Measurements from ENCODE around the gene UIMC1. TPM values are rescaled to one million over a fixed set of nuclear protein-coding genes. Genes with fewer than 3 reads are reported as not detected.
"Not testable (repeated sequence)": the region's sequence is repeated elsewhere in the genome, so short reads cannot be mapped to it uniquely, and the experiment has no call there.

UIMC1 gene
- total RNA-seq, 2 experiments from 2014 or later = 52.8 to 54.1 TPM

DNA sequence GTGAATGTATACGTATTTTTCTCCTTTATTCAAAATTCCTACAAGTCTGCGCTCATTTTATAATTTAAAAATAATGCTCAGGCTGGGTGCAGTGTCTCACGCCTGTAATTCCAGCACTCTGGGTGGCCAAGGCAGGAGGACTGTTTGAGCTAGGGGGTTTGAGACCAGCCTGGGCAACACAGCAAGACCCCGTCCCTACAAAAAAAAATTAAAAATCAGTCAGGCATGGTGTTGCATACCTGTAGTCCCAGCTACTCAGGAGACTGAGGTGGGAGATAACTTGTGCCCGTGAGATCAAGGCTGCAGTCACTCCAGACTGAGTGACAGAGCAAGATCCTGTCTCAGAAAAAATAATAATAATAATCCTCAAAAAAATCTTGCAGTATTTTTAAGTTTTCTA, 7.8 kb downstream of the UIMC1 start:
- Mint-ChIP-seq H3K27me3 (no peaks in the 10 kb centered on the region), H3K9me3 (peaks cover 2% of the 10 kb centered on the region), H3K27ac (no peak overlapping the region), H3K36me3 (peaks cover 31% of the 10 kb centered on the region), H3K4me3 (no peak overlapping the region), H3K4me1 (peaks cover 19% of the 10 kb centered on the region)
- POLR2A ChIA-PET = no interaction called here
- ATAC-seq (ENCODE audit: low read depth) (no peak), DNase-seq (no peak)

DNA sequence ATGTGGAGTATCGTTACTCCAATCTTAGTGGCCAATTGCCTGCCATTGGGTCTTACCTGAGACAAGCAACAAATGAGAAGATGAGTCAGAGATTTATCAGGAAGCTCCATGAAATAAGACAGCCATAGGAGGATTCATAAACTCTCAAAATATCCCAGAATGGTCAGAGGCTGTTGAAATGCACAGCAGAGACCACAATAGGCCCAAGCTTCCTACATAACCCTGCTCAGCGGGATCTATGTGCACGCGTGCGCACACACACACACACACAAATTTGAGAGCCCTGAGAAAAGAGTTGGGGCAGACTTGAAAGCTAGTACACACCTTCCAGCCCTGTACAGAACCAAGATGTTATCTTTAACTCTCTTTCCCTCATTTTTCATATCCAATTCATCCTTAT, 9.8 kb downstream of the UIMC1 start:
- Mint-ChIP-seq H3K27me3 (no peaks in the 10 kb centered on the region), H3K9me3 (peaks cover 2% of the 10 kb centered on the region), H3K27ac (no peak overlapping the region), H3K4me3 (no peak overlapping the region), H3K4me1 (peaks cover 18% of the 10 kb centered on the region), H3K36me3 (peaks cover 39% of the 10 kb centered on the region)
- POLR2A ChIA-PET = interaction anchor here (0.6 kb wide), 1 partner anchor 311 kb away, joined by 4 read pairs; no protein-coding TSS in a partner anchor
- ATAC-seq (ENCODE audit: low read depth) = no peak
- no peak for DNase-seq

DNA sequence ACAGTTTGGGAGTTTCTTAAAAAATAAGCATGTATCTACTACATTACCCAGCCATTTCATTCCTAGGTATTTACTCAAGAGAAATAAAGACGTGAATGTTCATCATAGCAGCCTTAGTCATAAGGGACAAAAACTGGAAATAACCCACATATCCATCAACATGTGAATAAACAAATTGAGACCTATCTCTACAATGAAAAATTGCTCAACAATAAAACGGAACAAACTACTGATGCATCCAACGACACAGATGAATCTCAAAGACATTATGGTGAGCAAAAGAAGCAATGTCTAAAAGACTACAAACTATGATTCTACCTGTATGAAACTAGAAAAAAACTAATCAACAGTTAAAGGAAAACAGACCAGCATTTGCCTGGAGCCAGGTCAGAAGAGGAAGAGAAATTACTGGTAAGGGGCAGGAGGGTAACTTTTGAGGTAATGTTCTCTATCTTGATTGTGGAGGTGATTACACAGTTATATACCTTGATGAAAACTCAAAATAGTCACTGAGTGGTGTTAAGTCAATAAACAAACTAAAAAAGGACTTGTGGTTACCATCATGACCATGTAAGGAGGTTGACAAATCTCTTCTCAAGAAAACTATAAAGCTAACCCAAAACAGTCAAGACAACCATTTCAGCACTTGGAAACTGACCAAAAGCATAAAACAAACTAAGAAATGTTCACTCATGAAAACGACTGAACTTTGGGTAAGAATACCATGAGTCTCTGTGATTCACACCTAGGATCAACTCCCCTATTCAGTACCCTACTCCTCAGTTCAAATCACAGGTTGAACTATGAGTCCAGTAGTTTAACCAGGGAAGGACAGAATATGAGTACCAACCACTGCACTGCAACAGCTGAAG, 10.4 kb downstream of the UIMC1 start:
- Mint-ChIP-seq H3K4me1 (peaks cover 18% of the 10 kb centered on the region), H3K9me3 (peaks cover 2% of the 10 kb centered on the region), H3K27me3 (no peaks in the 10 kb centered on the region), H3K27ac (no peak overlapping the region), H3K36me3 (peaks cover 40% of the 10 kb centered on the region), H3K4me3 (no peak overlapping the region)
- DNase-seq = no peak
- POLR2A ChIA-PET = interaction anchor here (0.6 kb wide), 1 partner anchor 311 kb away, joined by 4 read pairs; no protein-coding TSS in a partner anchor
- ATAC-seq (ENCODE audit: low read depth) = no peak

DNA sequence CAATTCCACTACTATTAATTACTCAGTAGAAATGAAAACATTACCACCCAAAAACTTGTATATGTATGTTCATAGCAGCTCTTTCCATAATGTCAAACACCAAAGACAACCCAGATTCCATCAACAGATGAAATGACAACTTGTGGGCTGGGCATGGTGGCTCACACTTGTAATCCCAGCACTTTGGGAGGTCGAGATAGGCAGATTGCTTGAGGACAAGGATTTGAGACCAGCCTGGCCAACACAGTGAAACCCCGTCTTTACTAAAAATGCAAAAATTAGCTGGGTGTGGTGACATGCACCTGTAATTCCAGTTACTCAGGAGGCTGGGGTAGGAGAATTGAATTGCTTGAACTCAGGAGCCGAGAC, 11.5 kb downstream of the UIMC1 start:
- H3K4me3 Mint-ChIP-seq = no peak overlapping the region
- H3K36me3 Mint-ChIP-seq = peaks cover 31% of the 10 kb centered on the region
- peaks cover 16% of the 10 kb centered on the region for H3K4me1 Mint-ChIP-seq
- POLR2A ChIA-PET = no interaction called here
- ATAC-seq (ENCODE audit: low read depth) (no peak), DNase-seq (no peak)
- H3K27ac Mint-ChIP-seq = no peak overlapping the region
- no peaks in the 10 kb centered on the region for H3K27me3 Mint-ChIP-seq
- H3K9me3 Mint-ChIP-seq = peaks cover 2% of the 10 kb centered on the region

DNA sequence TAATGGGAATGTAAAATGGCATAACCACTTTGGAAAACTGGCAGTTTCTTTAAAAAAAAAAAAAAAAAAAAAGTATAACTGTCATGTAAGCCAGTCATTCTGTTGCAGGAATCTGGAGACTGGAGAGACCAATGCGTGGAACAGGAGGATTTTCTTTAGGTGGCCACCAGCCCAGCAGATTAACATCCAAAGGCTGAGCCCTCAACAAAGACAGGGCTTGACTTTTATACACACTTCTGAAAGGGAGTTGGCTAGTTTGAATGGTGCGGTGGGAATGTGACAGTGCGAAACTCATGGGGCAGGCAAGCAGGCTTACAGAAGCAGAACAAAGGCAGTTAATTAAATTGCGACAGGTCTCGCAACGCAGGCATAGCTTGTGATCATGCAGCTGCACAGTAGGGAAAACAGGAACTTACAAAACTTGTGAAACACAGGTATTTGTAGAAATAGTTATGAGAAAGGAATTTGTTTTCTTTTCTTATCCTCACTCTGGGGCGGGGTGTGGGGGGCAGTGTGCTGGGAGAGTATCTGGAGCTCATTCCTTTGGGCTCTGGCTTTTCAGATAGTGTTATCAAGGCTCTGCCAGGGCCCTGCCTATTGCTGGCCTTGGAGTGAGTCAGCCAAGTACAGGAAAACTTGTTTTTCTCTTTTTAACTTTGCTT, 12.0 kb downstream of the UIMC1 start:
- peaks cover 2% of the 10 kb centered on the region for H3K9me3 Mint-ChIP-seq
- POLR2A ChIA-PET = no interaction called here
- no peak for DNase-seq

DNA sequence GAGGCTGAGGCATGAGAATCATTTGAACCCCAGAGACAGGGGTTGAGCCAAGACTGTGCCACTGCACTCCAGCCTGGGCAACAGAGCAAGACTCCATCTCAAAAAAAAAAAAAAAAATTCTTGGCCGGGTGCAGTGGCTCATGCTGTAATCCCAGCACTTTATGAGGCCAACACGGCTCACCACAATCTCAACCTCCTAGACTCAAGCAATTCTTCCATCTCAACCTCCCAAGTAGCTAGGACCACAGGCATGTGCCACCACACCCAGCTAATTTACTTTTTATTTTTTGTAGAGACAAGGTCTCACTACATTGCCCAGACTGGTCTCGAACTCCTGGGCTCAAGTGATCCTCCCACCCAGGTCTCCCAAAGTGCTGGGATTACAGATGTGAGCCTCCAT, 13.5 kb downstream of the UIMC1 start:
- peaks cover 28% of the 10 kb centered on the region for H3K36me3 Mint-ChIP-seq
- H3K27ac Mint-ChIP-seq; POLR2A ChIA-PET; ATAC-seq (ENCODE audit: low read depth); DNase-seq; H3K27me3 Mint-ChIP-seq; H3K4me3 Mint-ChIP-seq; H3K9me3 Mint-ChIP-seq: not testable (repeated sequence)
- peaks cover 20% of the 10 kb centered on the region for H3K4me1 Mint-ChIP-seq

More for the DNA sequence above, 12.0 kb downstream of the UIMC1 start:
- Mint-ChIP-seq H3K27me3 (no peaks in the 10 kb centered on the region), H3K27ac (no peak overlapping the region), H3K4me1 (peaks cover 16% of the 10 kb centered on the region), H3K4me3 (peak overlapping the region; percentile 13), H3K36me3 (peaks cover 32% of the 10 kb centered on the region)
- no peak for ATAC-seq (ENCODE audit: low read depth)

DNA sequence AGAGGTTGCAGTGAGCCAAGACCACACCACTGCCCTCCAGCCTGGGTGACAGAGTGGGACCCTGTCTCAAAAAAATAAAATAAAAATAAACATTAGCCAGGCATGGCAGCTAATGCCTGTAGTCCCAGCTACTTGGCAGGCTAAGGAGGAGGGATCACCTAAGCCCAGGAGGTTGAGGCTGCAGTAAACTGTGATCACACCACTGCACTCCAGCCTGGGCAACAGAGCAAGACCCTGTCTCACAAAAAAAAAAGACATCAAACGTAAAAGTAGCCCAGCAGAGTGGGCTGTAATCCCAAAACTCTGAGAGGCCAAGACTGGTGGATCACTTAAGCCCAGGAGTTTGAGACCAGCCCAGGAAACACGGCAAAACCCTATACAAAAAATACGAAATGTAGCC, 19.0 kb downstream of the UIMC1 start:
- H3K36me3 Mint-ChIP-seq = peaks cover 18% of the 10 kb centered on the region
- DNase-seq (no peak), ATAC-seq (ENCODE audit: low read depth) (no peak)
- no peak overlapping the region for H3K4me3 Mint-ChIP-seq
- H3K27me3 Mint-ChIP-seq = no peaks in the 10 kb centered on the region
- H3K9me3 Mint-ChIP-seq = no peaks in the 10 kb centered on the region
- H3K27ac Mint-ChIP-seq = no peak overlapping the region
- H3K4me1 Mint-ChIP-seq = peaks cover 20% of the 10 kb centered on the region
- POLR2A ChIA-PET = no interaction called here

DNA sequence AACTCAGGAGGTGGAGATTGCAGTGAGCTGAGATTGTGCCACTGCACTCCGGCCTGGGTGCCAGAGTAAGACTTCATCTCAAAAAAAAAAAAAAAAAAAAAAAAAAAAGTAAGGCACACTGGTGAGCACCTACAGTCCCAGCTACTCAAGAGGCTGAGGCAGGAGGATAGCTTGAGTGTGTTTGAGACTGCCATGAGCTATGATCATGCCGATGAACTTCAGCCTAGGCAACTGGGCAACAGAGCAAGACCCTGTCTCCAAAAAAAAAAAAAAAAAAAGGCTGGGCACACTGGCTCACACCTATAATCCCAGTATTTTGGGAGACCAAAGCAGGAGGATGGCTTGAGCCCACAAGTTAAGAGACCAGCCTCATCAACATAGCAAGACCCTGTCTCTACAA, 20.3 kb downstream of the UIMC1 start:
- POLR2A ChIA-PET = interaction anchor here (1.0 kb wide), 1 partner anchor 20 kb away, joined by 4 read pairs; no protein-coding TSS in a partner anchor
- Mint-ChIP-seq H3K4me3 (no peak overlapping the region), H3K9me3 (no peaks in the 10 kb centered on the region), H3K27ac (no peak overlapping the region), H3K36me3 (peaks cover 15% of the 10 kb centered on the region), H3K4me1 (peaks cover 24% of the 10 kb centered on the region), H3K27me3 (no peaks in the 10 kb centered on the region)
- DNase-seq (no peak), ATAC-seq (ENCODE audit: low read depth) (peak; percentile 10)

DNA sequence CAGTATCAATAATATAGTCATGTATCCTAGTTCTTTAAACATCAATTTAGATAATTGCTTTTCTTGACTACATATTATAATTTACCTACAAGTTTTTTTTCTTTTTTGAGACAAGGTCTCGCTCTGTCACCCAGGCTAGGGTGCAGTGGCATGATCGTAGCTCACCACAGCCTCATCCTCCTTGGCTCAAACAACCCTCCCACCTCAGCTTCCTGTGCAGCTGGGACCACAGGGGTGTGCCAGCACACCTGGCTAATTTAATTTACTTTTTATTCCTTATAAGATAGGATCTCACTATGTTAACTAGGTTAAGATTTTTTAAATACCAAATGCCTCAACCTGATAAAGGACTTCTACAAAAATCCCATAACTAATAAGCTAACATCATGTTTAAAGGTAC, 21.1 kb downstream of the UIMC1 start:
- Mint-ChIP-seq H3K4me3 (peak overlapping the region; percentile 56), H3K36me3 (peaks cover 15% of the 10 kb centered on the region), H3K4me1 (peaks cover 24% of the 10 kb centered on the region), H3K27ac (peak overlapping the region; percentile 67), H3K9me3 (no peaks in the 10 kb centered on the region), H3K27me3 (no peaks in the 10 kb centered on the region)
- POLR2A ChIA-PET = interaction anchor here (0.7 to 1.0 kb wide), 2 partner anchors 20 to 1192 kb away, joined by 4 to 5 read pairs; no protein-coding TSS in a partner anchor
- ATAC-seq (ENCODE audit: low read depth) (peak; percentile 98), DNase-seq (peak; percentile 49)

DNA sequence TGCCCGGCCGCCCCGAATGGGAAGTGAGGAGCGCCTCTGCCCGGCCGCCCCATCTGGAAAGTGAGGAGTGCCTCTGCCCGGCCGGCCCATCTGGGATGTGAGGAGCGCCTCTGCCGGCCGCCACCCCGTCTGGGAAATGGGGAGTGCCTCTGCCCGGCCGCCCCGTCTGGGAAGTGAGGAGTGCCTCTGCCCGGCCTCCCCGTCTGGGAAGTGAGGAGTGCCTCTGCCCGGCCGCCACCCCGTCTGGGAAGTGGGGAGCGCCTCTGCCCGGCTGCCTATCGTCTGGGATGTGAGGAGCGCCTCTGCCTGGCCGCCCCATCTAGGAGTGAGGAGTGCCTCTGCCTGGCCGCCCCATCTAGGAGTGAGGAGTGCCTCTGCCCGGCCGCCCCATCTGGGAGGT, 22.4 kb downstream of the UIMC1 start:
- Mint-ChIP-seq H3K4me1 (peaks cover 26% of the 10 kb centered on the region), H3K36me3 (peaks cover 20% of the 10 kb centered on the region)
- H3K27me3 Mint-ChIP-seq; DNase-seq; H3K4me3 Mint-ChIP-seq; POLR2A ChIA-PET; H3K9me3 Mint-ChIP-seq; H3K27ac Mint-ChIP-seq; ATAC-seq (ENCODE audit: low read depth): not testable (repeated sequence)

DNA sequence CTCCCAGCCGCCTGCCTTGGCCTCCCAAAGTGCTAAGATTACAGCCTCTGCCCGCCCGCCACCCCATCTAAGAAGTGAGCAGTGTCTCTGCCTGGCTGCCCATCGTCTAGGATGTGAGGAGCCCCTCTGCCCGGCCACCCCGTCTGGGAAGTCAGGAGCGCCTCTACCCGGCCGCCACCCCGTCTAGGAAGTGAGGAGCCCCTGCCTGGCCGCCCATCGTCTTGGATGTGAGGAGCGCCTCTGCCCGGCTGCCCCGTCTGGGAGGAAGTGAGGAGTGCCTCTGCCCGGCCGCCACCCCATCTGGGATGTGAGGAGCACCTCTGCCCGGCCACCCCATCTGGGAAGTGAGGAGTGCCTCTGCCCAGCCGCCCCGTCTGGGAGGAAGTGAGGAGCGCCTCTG, 23.0 kb downstream of the UIMC1 start:
- POLR2A ChIA-PET; H3K4me3 Mint-ChIP-seq; DNase-seq; H3K27ac Mint-ChIP-seq; H3K9me3 Mint-ChIP-seq; ATAC-seq (ENCODE audit: low read depth); H3K27me3 Mint-ChIP-seq: not testable (repeated sequence)
- Mint-ChIP-seq H3K36me3 (peaks cover 20% of the 10 kb centered on the region), H3K4me1 (peaks cover 26% of the 10 kb centered on the region)

DNA sequence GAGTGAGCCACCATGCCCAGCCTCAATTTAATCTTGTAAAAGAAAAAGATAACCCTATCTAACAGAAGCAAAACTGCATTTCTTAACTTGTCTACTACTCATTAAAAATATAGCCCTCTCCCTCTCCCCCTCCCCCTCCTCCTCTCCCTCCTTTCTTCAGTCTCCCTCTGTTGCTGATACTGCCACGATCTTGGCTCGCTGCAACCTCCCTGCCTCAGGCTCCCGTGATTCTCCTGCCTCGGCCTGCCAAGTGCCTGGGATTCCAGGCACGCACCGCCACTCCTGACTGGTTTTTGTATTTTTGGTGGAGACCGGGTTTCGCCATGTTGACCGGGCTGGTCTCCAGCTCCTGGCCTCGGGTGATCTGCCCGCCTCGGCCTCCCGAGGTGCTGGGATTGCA, 23.5 kb downstream of the UIMC1 start:
- POLR2A ChIA-PET; H3K9me3 Mint-ChIP-seq; H3K27ac Mint-ChIP-seq; DNase-seq; H3K27me3 Mint-ChIP-seq; H3K4me3 Mint-ChIP-seq; ATAC-seq (ENCODE audit: low read depth): not testable (repeated sequence)
- Mint-ChIP-seq H3K4me1 (peaks cover 22% of the 10 kb centered on the region), H3K36me3 (peaks cover 20% of the 10 kb centered on the region)

DNA sequence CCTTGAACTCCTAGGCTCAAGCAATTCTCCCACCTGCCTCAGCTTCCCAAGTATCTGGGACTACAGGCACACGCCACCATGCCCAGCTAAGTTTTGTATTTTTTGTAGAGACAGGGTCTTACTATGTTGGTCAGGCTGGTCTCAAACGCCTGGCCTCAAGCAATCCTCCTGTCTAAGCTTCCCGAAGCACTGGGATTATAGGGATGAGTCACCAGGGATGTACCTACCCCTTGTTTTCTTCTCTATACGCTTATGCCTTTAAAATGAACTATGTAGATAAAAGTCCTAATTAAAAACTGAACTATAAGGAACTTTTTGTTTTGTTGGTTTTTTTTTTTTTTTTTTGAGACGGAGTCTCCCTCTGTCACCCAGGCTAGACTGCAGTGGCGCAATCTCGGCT, 25.8 kb downstream of the UIMC1 start:
- H3K4me3 Mint-ChIP-seq = no peak overlapping the region
- no peak overlapping the region for H3K27ac Mint-ChIP-seq
- H3K27me3 Mint-ChIP-seq = no peaks in the 10 kb centered on the region
- ATAC-seq (ENCODE audit: low read depth) (no peak), DNase-seq (no peak)
- peaks cover 17% of the 10 kb centered on the region for H3K4me1 Mint-ChIP-seq
- POLR2A ChIA-PET = no interaction called here
- H3K36me3 Mint-ChIP-seq = peaks cover 17% of the 10 kb centered on the region
- no peaks in the 10 kb centered on the region for H3K9me3 Mint-ChIP-seq

DNA sequence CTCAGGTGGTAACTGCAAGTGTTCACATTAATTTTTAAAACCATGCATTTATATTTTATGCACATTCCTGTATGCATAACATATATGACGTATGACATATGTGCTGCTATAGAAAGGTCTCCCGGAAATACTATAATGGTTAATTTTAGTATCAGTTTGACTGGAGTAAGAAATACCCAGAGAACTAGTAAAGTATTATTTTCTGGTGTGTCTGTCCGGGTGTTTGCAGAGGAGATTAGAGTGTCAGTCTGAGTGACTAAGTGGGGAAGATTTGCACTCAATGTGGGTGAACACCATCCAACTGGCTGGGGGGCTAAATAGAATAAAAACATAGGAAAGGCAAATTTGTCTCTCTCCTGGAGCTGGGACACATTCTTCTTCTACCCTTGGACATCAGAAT, 26.9 kb downstream of the UIMC1 start:
- H3K4me1 Mint-ChIP-seq = peaks cover 10% of the 10 kb centered on the region
- POLR2A ChIA-PET = no interaction called here
- no peak overlapping the region for H3K4me3 Mint-ChIP-seq
- no peak for DNase-seq
- H3K27me3 Mint-ChIP-seq = no peaks in the 10 kb centered on the region
- H3K36me3 Mint-ChIP-seq = peaks cover 21% of the 10 kb centered on the region
- H3K27ac Mint-ChIP-seq = no peak overlapping the region
- ATAC-seq (ENCODE audit: low read depth) = no peak
- no peaks in the 10 kb centered on the region for H3K9me3 Mint-ChIP-seq

All from activated naive CD8-positive, alpha-beta T cell treated with anti-CD3 and anti-CD28 coated beads, Interleukin-2, amount 10 ng/mL, durations not matched to agents 7 days and 5 days (primary cell).